Caco-2 (cell line): Measurements from ENCODE around the gene RHOV. TPM values are rescaled to one million over a fixed set of nuclear protein-coding genes. Genes with fewer than 3 reads are reported as not detected.

Experiments
- BruUV-seq: library from RNA; stranded (reverse); fragments of 400-500 nt; replicated peaks from 2 replicates; lab custom pipeline; 2021; lab: Mats Ljungman, UMichigan
- CTCF ChIA-PET: fragments of 300-600 bp; sonication (Branson Sonifier 250); formaldehyde crosslinking; loops from one replicate; lab custom pipeline; 2022; ENCODE audit warnings: antibody characterized with exemption; lab: Charles Lee
- POLR2A ChIA-PET: fragments of 300-600 bp; sonication (Branson Sonifier 250); formaldehyde crosslinking; loops from one replicate; lab custom pipeline; 2022; ENCODE audit warnings: antibody characterized with exemption; lab: Charles Lee
- DNase-seq, 2 experiments: peaks; one replicate each; pipeline versions ENCODE4 v3.0.0 to v3.0.0-alpha.2; 2020 to 2022
- H3K27me3 ChIP-seq: replicated peaks from 2 replicates; pipeline ENCODE4 v1.6.0; 2011; ENCODE audit warnings: low read length; ENCODE audit not compliant: control insufficient read depth, insufficient read depth
- H3K36me3 ChIP-seq: 2 replicates; pipeline ENCODE4 v1.5.1; 2011; ENCODE audit warnings: low read length; ENCODE audit not compliant: control insufficient read depth, insufficient read depth
- H3K4me1 ChIP-seq: fragments of 250-450 bp; sonication (Bioruptor Pico); 2 replicates; pipeline ENCODE4 v1.5.1; 2020; ENCODE audit warnings: mild to moderate bottlenecking
- H3K4me3 ChIP-seq: 2 replicates; pipeline ENCODE4 v1.5.1; 2011; ENCODE audit warnings: low read depth, mild to moderate bottlenecking, control low read depth, low read length
- H3K9me3 ChIP-seq: fragments of 250-450 bp; sonication (Bioruptor Pico); 2 replicates; pipeline ENCODE4 v1.5.1; 2020; ENCODE audit warnings: mild to moderate bottlenecking, moderate library complexity
- H3K27ac Mint-ChIP-seq: one replicate; pipeline ENCODE4 v1.8.0; 2022; ENCODE audit warnings: mixed read lengths; ENCODE audit not compliant: unreplicated experiment
- H3K27me3 Mint-ChIP-seq: one replicate; pipeline ENCODE4 v1.8.0; 2022; ENCODE audit warnings: mixed read lengths; ENCODE audit not compliant: insufficient read depth, unreplicated experiment
- H3K36me3 Mint-ChIP-seq: one replicate; pipeline ENCODE4 v1.8.0; 2022; ENCODE audit warnings: mild to moderate bottlenecking, mixed read lengths; ENCODE audit not compliant: insufficient read depth, unreplicated experiment
- H3K4me1 Mint-ChIP-seq: one replicate; pipeline ENCODE4 v1.8.0; 2022; ENCODE audit warnings: low read depth, mixed read lengths; ENCODE audit not compliant: unreplicated experiment
- H3K4me3 Mint-ChIP-seq: one replicate; pipeline ENCODE4 v1.8.0; 2022; ENCODE audit warnings: mild to moderate bottlenecking, moderate library complexity, mixed read lengths; ENCODE audit not compliant: unreplicated experiment
- H3K9me3 Mint-ChIP-seq: one replicate; pipeline ENCODE4 v1.8.0; 2022; ENCODE audit warnings: mixed read lengths; ENCODE audit not compliant: unreplicated experiment
- CTCF ChIP-seq, 2 experiments: fragments of 200-600 bp in 1 of 2; IDR thresholded peaks; 1 replicate in 1 of 2; 2 replicates in 1 of 2; pipeline versions ENCODE4 v1.5.1 to v1.8.0; 2011 to 2022; ENCODE audit warnings: antibody characterized with exemption in 1 of 2, control low read depth in 1 of 2, inconsistent platforms in 1 of 2, low read depth in 1 of 2, low read length in 1 of 2, mild to moderate bottlenecking in 1 of 2, moderate library complexity in 1 of 2; ENCODE audit not compliant: insufficient read depth in 1 of 2, severe bottlenecking in 1 of 2, unreplicated experiment in 1 of 2
- intact Hi-C: fragments of 100-400 bp; cut with micrococcal nuclease; formaldehyde crosslinking; loops from one replicate; pipeline ENCODE4 v1.10.0; 2022; ENCODE audit not compliant: unreplicated experiment
- total RNA-seq: library from RNA; stranded (reverse); gene quantifications from 2 replicates; pipeline ENCODE4 v1.2.3, GENCODE V29; 2022

The RHOV gene
- total RNA-seq, 1 experiment from 2014 or later = 4.4 TPM

GRCh38 chr15:40872791-40873693 is 992 bp downstream of the RHOV start:
- peak overlapping the region; percentile 88 for H3K4me3 ChIP-seq
- TSS peak; percentile 75 for BruUV-seq
- no peaks in the 10 kb centered on the region for H3K36me3 ChIP-seq

GRCh38 chr15:40871749-40872617 is 2.1 kb downstream of the RHOV start:
- peak overlapping the region; percentile 60 for H3K27ac Mint-ChIP-seq
- no peak for DNase-seq
- TF ChIP-seq CTCF (IDR thresholded peaks at IDR 0.05; ENCODE audit: insufficient read depth in 1 of 2, low read depth in 1 of 2, low read length in 1 of 2, severe bottlenecking in 1 of 2, unreplicated experiment in 1 of 2) = no peak

More at GRCh38 chr15:40872791-40873693, 992 bp downstream of the RHOV start:
- H3K9me3 Mint-ChIP-seq = no peaks in the 10 kb centered on the region
- intact Hi-C loops = loop anchor here (1.0 kb wide), 1 partner anchor 21 kb away; the partner anchor contains the start of gene VPS18
- peak overlapping the region; percentile 68 for H3K4me3 Mint-ChIP-seq
- H3K4me1 ChIP-seq = peaks cover 15% of the 10 kb centered on the region
- CTCF ChIA-PET = interaction anchor here (0.6 to 6.8 kb wide), 20 partner anchors 9 to 178 kb away, joined by 3 to 133 read pairs (median 8); partner anchors contain the start of genes DNAJC17, GCHFR, RAD51 and SPINT1
- H3K36me3 Mint-ChIP-seq = no peaks in the 10 kb centered on the region
- no peaks in the 10 kb centered on the region for H3K27me3 Mint-ChIP-seq
- no peak for DNase-seq
- no peaks in the 10 kb centered on the region for H3K9me3 ChIP-seq
- POLR2A ChIA-PET = interaction anchor here (0.6 to 1.4 kb wide), 15 partner anchors 11 to 308 kb away, joined by 3 to 17 read pairs (median 4); partner anchors contain the start of genes CCDC32, RAD51, SPINT1 and VPS18
- H3K27me3 ChIP-seq = no peaks in the 10 kb centered on the region
- H3K27ac Mint-ChIP-seq = peak overlapping the region; percentile 64
- TF ChIP-seq CTCF (IDR thresholded peaks at IDR 0.05; ENCODE audit: insufficient read depth in 1 of 2, low read depth in 1 of 2, low read length in 1 of 2, severe bottlenecking in 1 of 2, unreplicated experiment in 1 of 2) = no peak
- peaks cover 8% of the 10 kb centered on the region for H3K4me1 Mint-ChIP-seq

More at GRCh38 chr15:40871749-40872617, 2.1 kb downstream of the RHOV start:
- no peaks in the 10 kb centered on the region for H3K36me3 ChIP-seq
- H3K4me1 ChIP-seq = peaks cover 15% of the 10 kb centered on the region
- no peaks in the 10 kb centered on the region for H3K27me3 ChIP-seq
- intact Hi-C loops = no loop called here
- no TSS peak for BruUV-seq
- CTCF ChIA-PET = interaction anchor here (0.7 to 6.8 kb wide), 5 partner anchors 10 to 89 kb away, joined by 3 to 133 read pairs (median 3); no protein-coding TSS in a partner anchor
- H3K4me1 Mint-ChIP-seq = peaks cover 8% of the 10 kb centered on the region
- no peaks in the 10 kb centered on the region for H3K9me3 ChIP-seq
- peak overlapping the region; percentile 5 for H3K4me3 Mint-ChIP-seq
- no peaks in the 10 kb centered on the region for H3K9me3 Mint-ChIP-seq
- H3K27me3 Mint-ChIP-seq = no peaks in the 10 kb centered on the region
- no peaks in the 10 kb centered on the region for H3K36me3 Mint-ChIP-seq
- POLR2A ChIA-PET = interaction anchor here (1.0 to 1.1 kb wide), 2 partner anchors 20 to 28 kb away, joined by 3 to 5 read pairs; partner anchors contain the start of gene SPINT1
- no peak overlapping the region for H3K4me3 ChIP-seq
